ENCODE results near the gene SLAMF7. TPM values are rescaled to one million over a fixed set of nuclear protein-coding genes. Genes with fewer than 3 reads are reported as not detected.

SLAMF7 gene
- total RNA-seq, 1 donor from 2014 or later, result 0.08 TPM

DNA sequence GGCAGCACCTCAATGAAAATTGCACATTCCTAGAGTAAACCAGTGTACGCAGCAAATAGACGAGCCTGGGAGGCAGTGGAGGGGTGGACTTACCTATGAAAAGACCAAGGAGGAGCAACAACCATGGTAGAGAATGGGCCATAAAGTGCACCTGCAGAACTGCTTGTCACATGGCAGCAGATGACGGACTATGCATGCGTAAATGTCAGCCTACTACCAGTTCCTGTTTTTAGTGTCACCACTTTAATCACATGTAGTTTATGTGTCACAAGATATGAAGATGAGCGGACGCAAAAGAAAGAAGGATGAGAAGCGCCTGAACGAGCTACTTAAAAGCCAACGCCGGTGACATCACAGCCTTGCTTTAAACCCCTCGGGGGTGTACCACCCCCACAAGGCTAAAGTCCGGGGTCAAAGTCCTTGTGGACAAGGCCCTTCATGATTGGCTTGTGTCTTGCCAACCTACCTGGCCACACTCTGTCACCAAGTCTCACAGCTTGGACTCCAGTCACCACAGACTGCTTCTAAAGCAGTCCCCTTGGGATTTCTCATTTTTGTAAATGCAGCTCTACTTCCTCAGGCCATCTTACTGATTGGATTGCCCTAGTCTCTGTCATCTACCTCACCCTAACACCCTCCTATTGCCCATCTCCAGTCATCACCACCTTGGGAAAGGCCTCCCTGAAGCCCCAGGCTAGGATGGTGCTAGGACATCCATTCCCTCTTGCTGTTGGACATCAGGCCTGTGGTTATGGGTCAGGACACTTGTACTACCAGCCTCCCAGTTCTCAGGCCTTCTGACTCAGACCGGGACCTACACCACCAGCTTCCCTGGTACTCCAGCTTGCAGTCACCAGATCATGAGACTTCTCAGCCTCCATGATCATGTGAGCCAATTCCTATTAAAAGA, 50.9 kb downstream of the SLAMF7 start:
- Histone ChIP-seq H3K27me3 (ENCODE audit: control insufficient read depth, insufficient read depth, low read length) (no peaks in the 10 kb centered on the region), H3K4me3 (ENCODE audit: low read depth, low read length) (no peak overlapping the region), H3K36me3 (ENCODE audit: control insufficient read depth, insufficient read depth, low read length) (no peaks in the 10 kb centered on the region)
- no peak for DNase-seq (ENCODE audit: low read depth)
- TF ChIP-seq, protein P1, sequence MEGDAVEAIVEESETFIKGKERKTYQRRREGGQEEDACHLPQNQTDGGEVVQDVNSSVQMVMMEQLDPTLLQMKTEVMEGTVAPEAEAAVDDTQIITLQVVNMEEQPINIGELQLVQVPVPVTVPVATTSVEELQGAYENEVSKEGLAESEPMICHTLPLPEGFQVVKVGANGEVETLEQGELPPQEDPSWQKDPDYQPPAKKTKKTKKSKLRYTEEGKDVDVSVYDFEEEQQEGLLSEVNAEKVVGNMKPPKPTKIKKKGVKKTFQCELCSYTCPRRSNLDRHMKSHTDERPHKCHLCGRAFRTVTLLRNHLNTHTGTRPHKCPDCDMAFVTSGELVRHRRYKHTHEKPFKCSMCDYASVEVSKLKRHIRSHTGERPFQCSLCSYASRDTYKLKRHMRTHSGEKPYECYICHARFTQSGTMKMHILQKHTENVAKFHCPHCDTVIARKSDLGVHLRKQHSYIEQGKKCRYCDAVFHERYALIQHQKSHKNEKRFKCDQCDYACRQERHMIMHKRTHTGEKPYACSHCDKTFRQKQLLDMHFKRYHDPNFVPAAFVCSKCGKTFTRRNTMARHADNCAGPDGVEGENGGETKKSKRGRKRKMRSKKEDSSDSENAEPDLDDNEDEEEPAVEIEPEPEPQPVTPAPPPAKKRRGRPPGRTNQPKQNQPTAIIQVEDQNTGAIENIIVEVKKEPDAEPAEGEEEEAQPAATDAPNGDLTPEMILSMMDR (IDR thresholded peaks at IDR 0.05; ENCODE audit: insufficient read depth, low read length, poor library complexity, severe bottlenecking), result no peak

DNA sequence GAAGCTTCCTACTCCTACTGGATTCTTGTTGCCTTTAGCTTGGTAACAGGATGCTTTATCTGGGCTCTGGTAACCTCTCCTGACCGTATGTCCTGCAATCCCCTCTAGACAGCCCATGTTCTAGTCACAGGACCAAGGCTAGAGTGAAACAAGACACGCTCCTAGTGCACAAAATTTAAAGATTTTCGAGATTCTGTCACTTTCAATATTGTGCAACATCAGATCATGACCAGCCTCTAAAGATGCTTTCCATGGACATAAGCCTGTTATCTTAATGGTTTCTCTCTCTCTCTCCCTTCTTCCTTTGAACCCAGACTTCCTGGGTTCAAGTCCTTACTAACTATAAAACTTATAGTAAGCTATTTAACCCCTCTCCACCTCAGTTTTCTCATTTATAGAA, 55.3 kb downstream of the SLAMF7 start:
- DNase-seq (ENCODE audit: low read depth), result no peak
- no peaks in the 10 kb centered on the region for H3K36me3 ChIP-seq (ENCODE audit: control insufficient read depth, insufficient read depth, low read length)
- H3K4me3 ChIP-seq (ENCODE audit: low read depth, low read length), result no peak overlapping the region
- TF ChIP-seq, protein P1 (IDR thresholded peaks at IDR 0.05; ENCODE audit: insufficient read depth, low read length, poor library complexity, severe bottlenecking), result no peak
- no peaks in the 10 kb centered on the region for H3K27me3 ChIP-seq (ENCODE audit: control insufficient read depth, insufficient read depth, low read length)

DNA sequence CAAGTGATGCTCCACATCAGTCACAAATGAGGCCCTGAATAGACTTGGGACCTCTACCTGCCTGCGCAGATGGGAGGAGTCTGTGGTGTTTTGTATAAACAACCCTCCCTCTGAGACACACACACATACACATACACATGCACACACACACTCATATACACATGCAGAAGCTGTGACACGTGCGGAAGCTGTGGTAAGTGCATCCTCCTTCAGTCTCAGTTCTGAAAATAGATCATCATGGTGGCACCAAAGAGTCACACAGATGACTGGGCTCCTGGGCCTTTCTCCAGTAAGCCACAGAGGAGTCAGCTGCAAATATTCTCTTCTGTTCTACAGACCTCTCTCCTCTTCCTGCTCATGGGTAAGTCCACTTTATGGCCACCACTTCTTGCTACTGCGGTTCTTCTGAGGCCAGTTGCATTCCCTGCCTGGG, 56.9 kb downstream of the SLAMF7 start, which contains the start of gene LY9:
LY9 (plus strand) TSS at position 224 of the 433 bp plus-strand sequence; CDS start at position 238, 14 bp downstream.
- DNase-seq (ENCODE audit: low read depth), result no peak
- TF ChIP-seq, protein P1 (IDR thresholded peaks at IDR 0.05; ENCODE audit: insufficient read depth, low read length, poor library complexity, severe bottlenecking), result no peak
- Histone ChIP-seq H3K4me3 (ENCODE audit: low read depth, low read length) (no peak within 1 kb of the TSS), H3K27me3 (ENCODE audit: control insufficient read depth, insufficient read depth, low read length) (no peaks in the 10 kb centered on the region), H3K36me3 (ENCODE audit: control insufficient read depth, insufficient read depth, low read length) (no peaks in the 10 kb centered on the region)

DNA sequence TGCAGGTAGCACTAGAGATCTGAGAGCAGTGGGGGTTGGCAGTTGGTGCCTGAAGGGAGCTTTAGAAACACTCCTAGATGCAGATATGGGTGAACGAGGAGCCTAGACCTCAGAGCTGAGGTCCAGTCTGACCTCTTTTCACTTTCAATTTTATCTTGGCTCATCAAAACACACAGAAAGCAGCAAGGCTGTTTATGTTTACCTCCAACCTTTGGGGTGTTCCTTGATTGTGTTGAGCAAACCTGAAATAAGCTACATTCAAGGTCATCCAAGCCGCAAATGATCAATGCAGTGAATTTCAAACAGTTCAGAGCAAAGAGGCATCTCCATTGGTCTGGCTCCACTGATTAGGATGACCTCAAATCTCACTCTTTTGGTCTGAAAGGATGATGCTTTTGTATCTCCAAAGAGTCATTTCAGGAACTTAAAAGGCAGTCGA, 58.2 kb downstream of the SLAMF7 start:
- Histone ChIP-seq H3K4me3 (ENCODE audit: low read depth, low read length) (no peak overlapping the region), H3K36me3 (ENCODE audit: control insufficient read depth, insufficient read depth, low read length) (no peaks in the 10 kb centered on the region), H3K27me3 (ENCODE audit: control insufficient read depth, insufficient read depth, low read length) (no peaks in the 10 kb centered on the region)
- TF ChIP-seq, protein P1 (IDR thresholded peaks at IDR 0.05; ENCODE audit: insufficient read depth, low read length, poor library complexity, severe bottlenecking), result no peak
- DNase-seq (ENCODE audit: low read depth), result no peak

DNA sequence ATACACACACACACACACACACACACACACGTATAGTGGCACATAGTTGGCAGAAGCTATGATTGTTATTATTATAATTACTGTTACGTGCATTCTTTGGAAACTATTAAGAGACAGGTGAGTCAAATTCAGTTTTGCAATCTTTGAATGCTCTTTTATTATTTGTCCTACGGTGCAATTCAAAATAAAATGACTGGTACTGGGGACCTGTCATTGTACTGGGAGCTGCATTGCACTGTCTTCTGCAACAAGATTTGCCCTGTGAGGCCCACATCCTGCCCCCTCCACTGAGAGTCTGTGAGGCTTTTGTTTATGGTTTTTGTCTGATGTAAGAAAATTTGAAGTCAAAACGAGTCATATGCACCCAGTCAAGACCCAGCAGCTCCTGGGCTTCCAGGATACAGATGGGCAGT, 58.8 kb downstream of the SLAMF7 start:
- DNase-seq (ENCODE audit: low read depth), result no peak
- no peaks in the 10 kb centered on the region for H3K27me3 ChIP-seq (ENCODE audit: control insufficient read depth, insufficient read depth, low read length)
- TF ChIP-seq, protein P1 (IDR thresholded peaks at IDR 0.05; ENCODE audit: insufficient read depth, low read length, poor library complexity, severe bottlenecking), result no peak

More for the DNA sequence above, 58.8 kb downstream of the SLAMF7 start:
- Histone ChIP-seq H3K4me3 (ENCODE audit: low read depth, low read length) (no peak overlapping the region), H3K36me3 (ENCODE audit: control insufficient read depth, insufficient read depth, low read length) (no peaks in the 10 kb centered on the region)

All from kidney epithelial cell (primary cell).